GM21619 (cell line): ENCODE measurements around the gene ZNF536.
"Not testable (repeated sequence)": the region's sequence is repeated elsewhere in the genome, so short reads cannot be mapped to it uniquely, and the experiment has no call there.

ENCODE experiments used
- ATAC-seq: cut with Tn5 transposase; IDR thresholded peaks from one replicate; pipeline ENCODE4 v1.9.1; 2021; ENCODE audit not compliant: unreplicated experiment

The ZNF536 gene

DNA sequence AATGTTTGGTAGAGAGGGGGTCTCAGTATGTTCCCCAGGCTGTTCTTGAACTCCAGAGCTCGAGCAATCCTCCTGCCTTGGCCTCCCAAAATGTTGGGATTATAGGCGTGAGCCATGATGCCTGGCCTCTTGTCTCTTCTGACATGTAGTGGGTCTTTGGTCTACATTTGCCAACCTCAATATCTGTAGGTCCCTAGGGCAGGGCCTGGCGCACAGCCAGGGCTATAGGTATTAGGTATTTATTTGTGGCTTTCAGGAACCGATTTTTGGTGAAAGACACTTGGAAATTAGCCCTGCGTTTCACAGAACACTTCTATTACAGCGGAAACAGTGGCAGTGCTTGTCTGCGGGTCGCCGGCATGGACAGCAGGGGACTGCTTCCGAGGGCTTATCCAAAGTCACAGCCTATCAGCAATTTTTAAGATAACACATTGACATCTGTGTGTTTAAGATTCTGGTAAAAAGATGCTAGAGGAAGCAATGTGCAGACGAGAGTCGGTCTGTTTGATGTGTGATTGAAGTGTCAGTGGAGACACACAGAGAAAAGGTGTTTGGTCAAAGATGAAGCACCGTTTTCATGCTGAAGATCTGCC is 14.5 kb downstream of the ZNF536 start:
- no peak for ATAC-seq

DNA sequence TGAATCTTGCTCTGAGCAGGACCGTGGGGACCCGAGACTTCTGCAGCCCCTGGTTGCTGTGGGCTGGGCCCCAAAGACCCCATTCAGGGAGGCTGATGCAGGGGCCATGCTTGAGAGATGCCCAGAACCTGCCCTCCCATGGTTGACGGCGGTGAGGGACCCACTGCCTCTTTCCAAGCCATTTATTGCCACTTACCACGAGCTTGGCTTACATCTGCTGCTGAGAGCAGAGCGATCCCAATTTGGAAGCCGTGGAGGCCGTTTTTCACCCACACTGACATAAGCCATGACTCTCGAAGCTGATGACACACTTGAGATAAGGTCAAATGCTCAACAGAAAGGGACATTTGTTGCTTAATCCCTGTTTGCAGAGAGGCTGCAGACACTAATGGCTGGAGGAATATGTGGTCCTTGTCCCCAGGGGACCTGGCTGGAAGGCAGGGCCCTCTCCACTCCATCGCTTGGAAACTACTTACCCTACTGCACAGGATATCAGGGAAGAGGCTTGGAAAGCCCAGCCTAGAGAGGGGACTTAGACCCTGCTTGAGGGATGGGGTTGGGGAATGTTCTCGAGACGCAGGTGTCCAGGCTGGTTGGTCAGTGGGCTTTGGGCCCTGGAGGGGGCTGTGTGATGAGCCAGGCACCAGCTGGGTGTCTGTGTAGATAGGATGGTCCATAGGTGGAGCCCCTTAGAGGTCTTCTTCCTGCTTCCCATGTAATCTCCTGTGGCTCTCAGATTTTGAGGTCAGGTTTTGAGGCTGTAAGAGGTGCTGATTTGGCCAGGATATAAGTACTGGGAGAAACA is 15.3 kb downstream of the ZNF536 start:
- no peak for ATAC-seq

DNA sequence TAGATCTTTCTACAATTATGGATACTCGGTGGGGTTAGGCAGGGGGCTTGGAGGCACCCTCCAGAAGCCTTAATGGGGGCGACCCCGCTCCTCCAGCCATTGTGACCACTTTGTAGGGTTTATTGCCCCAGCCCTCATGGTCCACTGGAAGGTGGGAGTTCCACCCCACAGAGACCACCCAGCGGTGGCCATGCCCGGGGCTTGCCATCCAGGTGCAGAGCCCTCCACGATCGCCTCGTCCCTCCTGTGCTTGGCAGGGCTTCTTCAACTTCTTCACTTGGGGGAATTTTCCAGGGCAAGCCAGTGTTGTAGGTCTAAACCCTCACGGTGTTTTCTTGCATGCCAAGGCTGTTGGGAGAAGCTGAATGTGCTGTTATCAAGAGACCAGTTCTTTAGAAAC is 16.1 kb downstream of the ZNF536 start:
- no peak for ATAC-seq

DNA sequence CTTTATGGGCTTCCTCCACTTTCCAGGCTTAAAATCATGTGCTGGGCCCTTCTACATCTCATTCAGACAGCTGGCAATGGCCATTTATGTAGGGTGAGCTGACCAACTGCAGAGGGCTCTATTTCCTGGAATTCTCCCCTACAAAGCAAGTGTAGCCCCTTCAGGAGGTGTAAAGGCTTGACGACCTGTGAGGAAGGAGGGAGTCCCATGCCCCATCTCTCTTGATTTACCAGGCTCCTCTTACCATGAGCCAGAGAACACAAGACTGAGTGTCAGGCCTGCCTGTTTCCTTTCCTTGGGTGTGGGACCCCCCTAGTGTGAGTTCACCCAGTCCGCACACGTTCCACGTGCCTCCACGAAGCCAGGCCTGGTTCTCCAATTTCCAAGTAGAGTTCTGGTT is 16.6 kb downstream of the ZNF536 start:
- no peak for ATAC-seq

DNA sequence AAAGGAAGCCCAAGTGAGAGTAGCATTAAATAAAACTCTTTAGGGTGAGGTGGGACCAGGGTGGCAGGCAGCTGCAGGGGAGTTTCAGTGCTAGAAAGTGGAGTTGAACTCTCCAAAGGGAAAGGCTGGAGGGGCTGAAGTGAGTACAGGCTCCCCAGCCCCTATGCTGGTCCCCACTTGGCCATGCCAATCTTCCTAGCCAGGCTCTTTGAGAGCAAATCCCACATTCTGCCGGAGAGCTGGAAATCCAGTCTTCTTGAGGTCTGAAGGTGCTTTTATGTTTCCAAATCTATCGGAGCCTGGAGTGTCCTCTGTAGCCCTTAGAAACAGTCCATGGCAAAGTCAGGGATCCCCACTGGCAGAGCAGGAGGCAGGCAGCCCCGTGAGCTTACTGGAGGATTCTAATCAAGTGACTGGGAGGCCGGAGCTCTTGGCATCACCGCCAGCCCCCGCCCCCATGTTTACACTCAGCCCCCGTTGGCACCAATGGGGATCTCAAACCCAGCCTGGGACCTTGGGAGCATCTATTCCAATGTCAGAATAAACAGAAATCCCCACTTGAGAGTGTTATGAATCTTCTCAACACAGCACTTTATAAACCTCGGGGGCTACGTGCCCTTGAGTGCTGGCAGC is 18.3 kb downstream of the ZNF536 start:
- no peak for ATAC-seq

DNA sequence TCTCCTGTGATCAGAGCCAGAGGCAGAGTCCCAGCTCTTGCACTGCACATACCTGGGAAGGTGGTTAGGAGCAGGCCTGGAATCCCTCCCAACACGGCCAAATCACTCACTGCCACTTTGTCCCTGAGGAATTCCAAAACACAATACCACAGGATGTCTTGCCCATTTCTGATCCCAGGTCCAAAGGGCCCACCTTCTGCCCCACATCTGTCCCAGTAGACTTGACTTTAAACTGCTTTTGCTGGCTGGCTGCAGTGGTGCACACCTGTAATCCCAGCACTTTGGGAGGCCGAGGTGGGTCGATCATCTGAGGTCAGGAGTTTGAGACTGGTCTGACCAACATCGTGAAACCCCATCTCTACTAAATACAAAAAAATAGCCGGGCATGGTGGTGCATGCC is 18.9 kb downstream of the ZNF536 start:
- ATAC-seq: no peak

DNA sequence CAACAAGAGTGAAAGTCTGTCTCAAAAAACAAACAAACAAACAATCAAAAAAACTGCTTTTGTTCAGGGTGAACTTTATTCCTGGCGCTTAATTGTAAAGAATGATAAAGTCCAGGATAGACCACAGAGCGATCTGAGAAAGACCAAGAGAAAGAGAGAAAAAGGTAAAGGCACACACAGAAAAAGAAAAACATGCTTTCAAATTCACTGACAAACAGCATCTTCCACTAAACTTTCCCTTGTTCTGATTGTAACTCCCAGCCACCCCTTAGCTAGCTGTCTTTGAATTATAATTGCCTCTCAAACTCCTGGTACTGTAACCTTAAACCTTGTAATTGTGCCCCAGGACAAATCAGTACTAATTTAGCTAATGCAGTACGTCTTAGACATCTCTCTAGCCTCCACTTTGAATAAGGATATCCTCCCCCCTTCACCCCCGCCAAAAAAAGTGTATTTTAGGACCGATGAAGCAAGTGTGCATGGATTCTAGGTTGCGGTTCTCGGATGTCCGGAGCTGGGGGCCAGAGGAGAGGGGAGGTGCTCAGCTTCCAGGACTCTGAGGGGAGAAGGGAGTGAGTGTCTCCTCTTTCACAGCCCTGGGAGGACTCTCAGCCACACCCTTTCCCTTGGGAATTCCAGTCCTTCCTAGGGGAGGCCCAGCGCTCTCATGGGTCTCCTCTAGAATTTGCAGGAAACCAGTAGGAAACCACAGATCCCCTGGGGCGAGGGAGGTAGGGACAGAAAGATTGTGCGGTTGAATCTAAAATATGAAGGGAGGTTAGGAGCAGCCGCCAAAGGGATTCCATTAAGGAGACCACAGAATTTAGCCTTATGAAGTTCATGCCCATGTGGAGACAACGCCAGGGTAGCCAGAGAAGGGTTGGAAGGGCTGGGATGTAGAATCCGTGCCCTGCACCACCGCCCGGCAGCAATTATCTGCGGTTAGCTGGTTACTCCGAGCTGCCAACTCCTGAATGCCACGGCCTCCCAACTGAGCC is 19.7 kb downstream of the ZNF536 start:
- ATAC-seq: no peak

DNA sequence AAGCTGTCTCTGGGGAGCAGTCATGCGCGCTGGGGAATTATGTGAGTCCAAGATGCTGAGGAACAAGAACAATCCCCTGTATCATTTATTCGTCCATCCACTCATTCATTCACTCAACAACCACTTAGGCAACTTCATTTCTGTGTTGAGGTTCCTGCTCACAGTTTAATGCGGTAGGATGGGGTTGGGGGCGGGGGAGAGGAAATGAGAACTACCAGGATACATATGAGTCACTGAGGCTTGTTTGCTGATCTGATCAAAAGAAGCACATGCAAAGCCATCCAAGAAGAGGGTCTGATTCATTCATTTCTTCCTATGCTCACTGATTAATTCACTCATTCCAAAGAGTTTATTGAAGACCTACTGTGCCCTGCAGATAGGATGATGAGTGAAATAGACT is 20.9 kb downstream of the ZNF536 start:
- ATAC-seq: no peak

DNA sequence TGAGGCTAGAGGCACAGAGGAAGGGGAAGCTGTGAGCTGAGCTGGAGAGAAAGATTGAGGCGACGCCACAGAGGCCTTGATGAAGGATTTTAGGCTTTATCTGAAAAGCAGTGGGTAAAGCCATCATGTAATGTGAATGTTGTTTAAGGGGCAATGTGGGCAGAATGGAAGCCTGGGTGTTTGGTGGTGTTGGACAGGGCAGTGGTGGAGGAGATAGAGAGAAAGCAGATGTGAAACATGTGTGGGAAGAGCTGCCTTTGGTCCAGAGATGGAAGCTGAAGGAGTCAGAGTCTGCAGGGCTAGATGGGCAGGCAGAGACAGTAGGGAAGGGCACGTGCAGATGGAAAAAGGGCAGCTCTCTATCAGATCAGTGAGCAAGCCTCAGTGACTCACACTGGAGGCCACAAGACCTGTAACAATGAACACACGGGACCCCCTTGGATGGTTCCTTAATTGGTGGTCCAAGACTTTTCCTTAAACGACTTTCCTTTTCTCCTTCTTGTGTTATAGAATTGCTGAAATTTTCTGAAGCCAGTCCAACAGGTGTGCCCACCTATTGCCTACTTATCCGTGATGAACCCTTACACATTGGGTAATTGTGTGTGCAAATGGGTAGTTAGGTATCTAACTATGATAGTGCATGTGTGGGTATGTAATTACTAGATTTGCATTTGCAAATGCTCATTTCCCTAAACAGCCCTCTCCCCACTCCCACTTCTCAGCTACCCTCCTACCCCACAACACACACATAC is 21.7 kb downstream of the ZNF536 start:
- ATAC-seq: no peak

DNA sequence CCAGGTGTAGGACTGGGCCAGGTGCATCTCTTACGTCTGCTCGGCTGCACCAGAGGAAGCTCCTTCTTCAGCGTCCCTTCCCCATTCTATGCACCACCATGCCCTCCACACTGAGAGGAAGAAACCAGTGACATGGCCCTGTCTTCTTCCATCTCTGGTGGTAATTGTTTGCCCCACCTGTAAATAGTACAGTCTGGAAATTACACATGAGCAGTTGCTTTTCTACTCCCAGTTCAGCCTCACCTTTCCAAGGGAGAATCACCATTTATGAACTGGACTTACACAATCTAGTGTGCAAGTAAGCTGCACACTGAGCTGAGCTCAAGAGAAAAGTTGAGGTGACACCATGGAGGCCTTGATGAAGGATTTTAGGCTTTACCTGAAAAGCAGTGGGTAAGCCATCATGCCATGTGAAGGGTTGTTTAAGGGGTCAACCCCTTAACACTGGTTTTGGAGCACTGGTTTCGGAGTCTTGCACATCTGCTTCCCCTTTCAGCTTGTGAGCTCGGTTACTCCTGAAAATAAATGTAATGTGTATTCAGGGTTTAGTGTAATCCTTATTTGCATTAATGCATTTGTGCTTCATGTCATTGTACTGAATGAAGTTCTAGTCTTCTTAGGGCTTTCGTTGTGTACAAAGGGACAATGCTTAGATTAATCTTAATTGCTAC is 22.4 kb downstream of the ZNF536 start:
- ATAC-seq: no peak

DNA sequence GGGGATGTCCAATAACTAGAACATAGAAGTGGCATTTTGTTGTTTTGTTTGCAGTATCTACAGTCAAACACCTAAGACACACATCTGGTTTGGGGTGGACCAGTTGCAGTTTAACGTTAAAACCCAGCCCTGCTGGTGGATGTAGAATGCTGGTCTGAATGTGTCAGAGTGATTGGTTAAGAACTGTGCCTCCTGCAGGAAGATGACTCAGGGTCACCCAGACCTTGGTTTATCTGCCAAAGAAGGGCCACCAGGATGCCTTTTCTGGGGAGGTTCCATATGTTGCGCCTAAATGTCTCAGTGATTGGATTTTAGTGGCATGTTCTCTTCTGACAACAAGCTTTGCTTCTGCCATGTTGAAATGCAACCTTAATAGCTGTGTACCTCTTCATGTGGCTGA is 23.1 kb downstream of the ZNF536 start:
- no peak for ATAC-seq

DNA sequence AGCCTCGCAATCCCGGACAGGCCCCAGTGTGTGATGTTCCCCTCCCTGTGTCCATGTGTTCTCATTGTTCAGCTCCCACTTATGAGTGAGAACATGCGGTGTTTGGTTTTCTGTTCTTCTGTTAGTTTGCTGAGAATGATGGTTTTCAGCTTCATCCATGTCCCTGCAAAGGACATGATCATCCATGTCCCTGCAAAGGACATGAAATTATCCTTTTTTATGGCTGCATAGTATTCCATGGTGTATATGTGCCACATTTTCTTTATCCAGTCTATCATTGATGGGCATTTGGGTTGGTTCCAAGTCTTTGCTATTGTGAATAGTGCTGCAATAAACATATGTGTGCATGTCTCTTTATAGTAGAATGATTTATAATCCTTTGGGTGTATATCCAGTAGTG is 26.4 kb downstream of the ZNF536 start:
- not testable (repeated sequence) for ATAC-seq

DNA sequence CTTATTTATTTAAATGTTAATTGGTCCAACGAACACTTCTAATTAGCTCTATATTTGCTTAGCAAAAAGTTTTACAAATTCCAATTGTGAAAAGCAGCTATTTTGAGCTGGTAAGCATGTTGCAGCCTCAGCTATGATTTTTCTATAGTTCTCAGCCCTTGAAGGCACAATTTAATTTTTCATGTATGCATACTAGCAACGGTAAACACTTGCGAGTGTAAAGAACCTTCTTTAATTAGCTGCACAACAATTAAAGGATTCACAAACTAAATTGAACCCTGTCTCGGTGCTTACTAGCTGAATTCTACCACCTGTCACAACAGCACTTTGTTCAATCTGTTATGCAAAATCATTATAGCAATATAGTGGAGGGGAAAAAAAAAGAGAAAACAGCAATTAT is 29.8 kb downstream of the ZNF536 start:
- no peak for ATAC-seq

DNA sequence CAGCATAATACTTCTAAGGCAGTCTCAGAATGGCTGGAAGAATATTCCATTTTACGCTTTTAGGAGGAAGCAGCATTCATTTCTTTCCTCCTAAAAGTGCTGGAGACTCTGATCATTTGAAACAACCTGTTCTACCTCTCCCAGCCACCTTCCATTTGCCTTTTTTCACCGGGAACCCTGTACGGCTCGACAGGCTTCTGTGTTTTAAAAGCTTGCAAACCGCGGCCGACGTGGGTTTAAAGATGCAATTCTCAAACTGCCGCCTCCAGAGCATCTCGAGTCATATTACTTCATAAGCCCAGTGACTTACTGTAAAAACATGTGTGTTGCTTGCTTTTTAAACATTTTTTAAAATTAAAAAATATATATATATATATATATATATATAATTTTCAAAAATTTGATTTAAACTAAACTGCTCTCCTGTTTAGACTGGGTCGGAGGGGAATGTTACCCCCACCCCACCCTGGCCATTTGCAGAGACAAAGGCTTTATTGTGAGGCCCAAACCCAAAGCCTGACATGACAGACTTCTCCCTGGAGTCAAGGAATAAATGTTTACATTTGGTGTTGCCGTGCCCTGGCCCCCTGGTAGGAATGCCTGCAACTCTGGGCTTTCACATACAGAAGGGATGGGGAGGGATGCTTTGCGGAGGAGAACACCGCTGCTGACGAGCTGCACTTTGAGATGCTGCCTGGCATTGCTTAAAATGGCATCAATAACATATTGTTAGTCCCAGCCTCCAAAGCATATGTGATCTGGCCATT is 30.4 kb downstream of the ZNF536 start:
- ATAC-seq: no peak

DNA sequence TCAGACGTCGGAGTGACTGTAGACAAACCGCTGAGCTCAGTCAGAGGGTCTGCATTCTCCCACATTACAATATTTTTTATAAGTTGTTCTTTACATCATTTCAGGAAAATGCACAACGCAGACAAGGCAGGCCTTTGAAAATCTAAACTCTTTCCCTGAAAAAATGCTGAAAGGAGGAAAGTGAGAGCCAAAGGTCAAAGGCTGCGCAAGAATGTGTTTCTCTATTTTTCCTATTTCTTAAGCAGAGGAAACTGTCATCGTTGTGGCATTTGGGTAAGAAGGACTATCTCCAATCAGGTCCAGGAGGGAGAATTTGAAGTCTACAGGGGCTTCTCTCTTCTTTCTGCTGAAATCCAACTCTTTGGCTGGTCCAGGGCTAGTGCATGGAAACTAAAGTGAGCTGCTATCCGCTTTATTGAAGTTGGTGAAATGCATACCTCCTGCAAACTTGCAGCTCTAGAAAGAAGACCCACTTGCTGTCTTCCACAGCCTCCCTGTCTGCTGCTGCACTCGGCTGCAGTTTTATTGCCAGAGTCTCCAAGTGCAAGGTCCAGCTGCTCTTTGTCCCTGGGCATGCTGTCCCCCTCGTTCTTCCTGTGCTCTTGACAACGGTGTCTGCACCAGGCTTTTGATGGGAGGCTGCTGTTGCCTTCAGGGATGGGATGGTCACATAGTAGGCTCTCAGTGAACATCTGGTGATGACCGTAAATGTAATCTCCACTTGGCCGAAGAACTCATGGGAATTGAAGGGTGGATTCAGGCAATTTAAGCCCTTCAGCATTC is 31.2 kb downstream of the ZNF536 start:
- no peak for ATAC-seq

DNA sequence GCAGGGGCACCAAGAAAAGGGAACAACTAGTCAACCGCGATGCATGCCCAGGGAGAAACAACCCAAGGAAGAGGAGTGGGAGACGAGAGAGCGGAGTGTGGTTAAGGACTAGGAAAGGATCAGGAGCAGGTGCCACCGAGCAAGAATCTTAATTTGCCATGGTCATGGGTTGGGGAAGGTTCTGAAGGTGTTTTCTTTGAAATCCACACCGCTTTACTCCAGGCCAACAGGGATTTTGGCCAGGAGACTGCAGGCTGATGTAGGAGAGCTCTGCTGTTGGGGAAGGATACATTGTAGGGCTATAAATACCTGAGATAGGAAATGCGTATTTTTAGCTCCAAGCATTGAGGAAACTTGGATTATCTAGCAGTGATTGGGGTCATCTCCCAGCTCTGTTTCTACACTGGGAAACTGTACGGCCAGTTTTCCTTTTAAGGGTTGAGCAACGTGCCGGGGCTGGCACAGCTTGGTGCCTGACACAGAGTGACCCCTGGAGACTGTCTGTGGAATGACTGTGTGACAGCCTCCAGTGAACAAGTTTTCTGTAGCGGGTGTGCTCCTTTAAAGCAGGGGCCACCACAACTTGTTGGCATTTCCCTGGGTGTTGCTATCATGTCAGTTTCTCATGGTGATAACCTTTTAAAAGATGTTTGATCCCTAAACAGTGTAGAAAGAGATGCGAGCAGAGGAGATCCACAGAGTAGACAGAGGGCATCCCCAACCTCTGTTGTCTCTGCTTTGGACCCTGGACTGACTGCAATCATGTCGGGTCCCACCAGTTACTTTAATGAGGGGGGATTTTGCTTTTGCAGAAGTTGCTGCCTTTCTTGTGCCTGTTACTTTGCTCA is 34.3 kb downstream of the ZNF536 start:
- no peak for ATAC-seq

DNA sequence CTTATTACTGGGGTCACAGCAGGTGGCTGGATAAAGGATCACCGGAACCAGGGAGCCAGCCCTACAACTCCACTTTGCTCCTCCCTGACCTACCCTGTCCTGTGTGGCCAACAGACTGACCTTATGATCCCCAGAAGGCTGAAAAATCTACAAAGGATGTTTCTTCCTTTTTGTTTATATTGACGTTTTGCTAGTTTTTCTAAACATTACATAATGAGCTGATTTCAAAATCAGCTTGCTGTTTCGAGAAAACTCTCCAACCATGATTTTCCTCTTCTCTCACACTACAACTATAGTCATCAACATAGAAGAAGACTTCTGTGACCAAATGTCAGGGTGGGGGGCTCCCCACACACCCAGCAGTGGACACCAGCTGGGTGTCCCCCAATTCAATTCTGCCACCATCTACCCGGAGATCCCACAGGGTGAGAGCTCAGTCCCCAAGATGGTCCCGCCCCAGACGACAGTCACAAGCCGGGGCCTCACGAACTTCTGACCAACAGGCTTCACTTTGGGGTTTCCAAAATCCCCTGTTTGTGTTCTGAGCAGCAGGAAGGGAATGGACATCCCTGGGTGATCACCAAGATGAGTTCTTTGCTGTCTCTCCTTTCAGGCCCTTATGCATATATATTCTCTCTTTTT is 35.0 kb downstream of the ZNF536 start:
- no peak for ATAC-seq
